CD4-positive, CD25-positive, alpha-beta regulatory T cell (primary cell): Measurements from ENCODE around the gene AUTS2. TPM values are rescaled to one million over a fixed set of nuclear protein-coding genes. Genes with fewer than 3 reads are reported as not detected.
A peak's percentile ranks its signal among the peaks of the same experiment; 100 is the strongest.

Source experiments
- ATAC-seq, 2 donors: fragments of 150-1000 bp; cut with Tn5 transposase; one replicate each; pipeline ENCODE4 v1.10.0; 2021; ENCODE audit warnings: low read depth in 2 of 2, moderate number of reproducible peaks in 2 of 2, moderate library complexity in 1 of 2
- DNase-seq, 3 donors: peaks; one replicate each; pipeline versions ENCODE4 v3.0.0 to v3.0.0-alpha.2; 2012 to 2022; ENCODE audit warnings: mixed read lengths in 1 of 3
- H3K27ac ChIP-seq: one replicate; pipeline ENCODE4 v1.7.0; 2013; ENCODE audit warnings: mild to moderate bottlenecking, low read length; ENCODE audit not compliant: insufficient read depth, poor library complexity, severe bottlenecking
- H3K27me3 ChIP-seq: one replicate; pipeline ENCODE4 v1.7.0; 2013; ENCODE audit warnings: low read length; ENCODE audit not compliant: control insufficient read depth, insufficient read depth
- H3K36me3 ChIP-seq: one replicate; pipeline ENCODE4 v1.7.0; 2013; ENCODE audit warnings: mild to moderate bottlenecking, low read length, moderate library complexity; ENCODE audit not compliant: control insufficient read depth, insufficient read depth
- H3K4me1 ChIP-seq: 2 replicates; pipeline ENCODE4 v1.7.0; 2013; ENCODE audit warnings: mild to moderate bottlenecking, low read length; ENCODE audit not compliant: insufficient read depth, control insufficient read depth, poor library complexity, severe bottlenecking
- H3K4me3 ChIP-seq: one replicate; pipeline ENCODE4 v1.7.0; 2013; ENCODE audit warnings: low read depth, mild to moderate bottlenecking, low read length, moderate library complexity
- H3K9me3 ChIP-seq, 2 experiments: 1 replicate in 1 of 2; 2 replicates in 1 of 2; pipeline ENCODE4 v1.7.0; 2013; ENCODE audit warnings: low read length in 2 of 2, mild to moderate bottlenecking in 1 of 2, moderate library complexity in 1 of 2; ENCODE audit not compliant: control insufficient read depth in 2 of 2
- H3K27ac Mint-ChIP-seq, 3 donors: one replicate each; pipeline ENCODE4 v1.8.0; 2020 to 2022; ENCODE audit warnings: mild to moderate bottlenecking in 3 of 3, mixed read lengths in 3 of 3, moderate library complexity in 2 of 3
- H3K27me3 Mint-ChIP-seq: one replicate; pipeline ENCODE4 v1.8.0; 2022; ENCODE audit warnings: mild to moderate bottlenecking, mixed read lengths
- H3K36me3 Mint-ChIP-seq: one replicate; pipeline ENCODE4 v1.8.0; 2020; ENCODE audit warnings: mixed read lengths
- H3K4me1 Mint-ChIP-seq, 4 donors: one replicate each; pipeline ENCODE4 v1.8.0; 2020 to 2022; ENCODE audit warnings: mixed read lengths in 4 of 4, mild to moderate bottlenecking in 1 of 4
- H3K4me3 Mint-ChIP-seq, 4 donors: one replicate each; pipeline ENCODE4 v1.8.0; 2020 to 2022; ENCODE audit warnings: mild to moderate bottlenecking in 4 of 4, mixed read lengths in 4 of 4, moderate library complexity in 3 of 4
- H3K9me3 Mint-ChIP-seq, 7 donors: one replicate each; pipeline ENCODE4 v1.8.0; 2020 to 2022; ENCODE audit warnings: mixed read lengths in 7 of 7, mild to moderate bottlenecking in 3 of 7, moderate library complexity in 2 of 7
- polyA plus RNA-seq, 4 donors: library from polyadenylated mRNA; unstranded; fragments of 300-500 nt; fragmentation: Illumina TruSeq; gene quantifications; one replicate each; pipeline ENCODE4 v1.2.3, GENCODE V29; 2021
- total RNA-seq: library from RNA; stranded (reverse); gene quantifications from one replicate; pipeline ENCODE4 v1.2.3, GENCODE V29; 2022

AUTS2 gene
- total and polyA plus RNA-seq, 5 donors from 2014 or later = 0.47 to 32.4 (median 0.74) TPM

DNA sequence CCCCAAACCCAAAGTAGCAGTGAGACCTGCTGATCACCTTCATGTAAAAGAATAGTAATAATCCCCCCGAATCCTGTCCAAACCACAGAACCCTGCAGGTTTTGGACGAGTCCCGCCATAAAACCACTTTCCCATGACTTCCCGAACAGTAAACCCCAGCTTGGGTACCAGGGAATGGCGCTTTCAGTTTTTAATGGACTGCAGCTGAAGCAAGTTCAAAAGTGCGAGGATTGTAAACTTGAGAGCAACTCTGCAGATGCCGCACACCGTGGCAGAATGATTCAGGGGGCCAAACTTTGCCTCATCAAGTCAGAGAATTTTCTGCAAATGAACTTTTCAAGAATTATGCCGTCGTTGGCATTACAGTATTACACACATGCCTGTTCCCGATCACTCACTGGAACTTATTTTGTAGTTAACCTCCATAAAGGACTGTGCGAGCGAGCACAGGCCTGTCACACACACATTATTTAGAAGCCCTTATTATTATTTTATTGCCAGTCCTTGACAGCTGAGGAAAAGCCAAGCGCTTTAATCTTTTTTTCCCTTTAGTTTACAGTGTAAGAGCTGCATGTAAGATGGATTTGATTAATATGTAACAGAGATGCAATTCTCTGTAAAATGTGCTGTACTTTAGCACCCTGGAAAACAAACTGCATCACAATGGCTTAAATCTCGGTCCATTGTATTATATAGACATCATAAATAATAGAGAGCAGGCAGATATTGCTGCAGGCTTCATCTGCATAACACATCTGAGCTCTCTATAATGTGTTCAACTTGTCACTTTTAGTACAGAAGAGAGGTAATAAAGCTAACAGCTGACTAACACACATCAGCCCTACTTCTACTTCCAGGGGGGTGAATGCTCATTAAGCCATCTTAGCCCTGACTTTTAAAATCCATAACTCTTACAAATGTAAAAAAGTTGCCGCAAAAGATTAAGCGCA, 1040.2 kb downstream of the AUTS2 start:
- H3K27ac ChIP-seq = no peak overlapping the region
- no peak overlapping the region for H3K4me3 ChIP-seq
- no peaks in the 10 kb centered on the region for H3K36me3 ChIP-seq
- H3K9me3 ChIP-seq = no peaks in the 10 kb centered on the region
- H3K36me3 Mint-ChIP-seq = no peaks in the 10 kb centered on the region
- no peaks in the 10 kb centered on the region for H3K4me1 ChIP-seq
- ATAC-seq (no peak), DNase-seq (no peak)
- H3K27me3 Mint-ChIP-seq = no peaks in the 10 kb centered on the region
- no peaks in the 10 kb centered on the region for H3K4me1 Mint-ChIP-seq
- H3K9me3 Mint-ChIP-seq = peaks cover 0 to 5% (median 1%) of the 10 kb centered on the region in 7 donors
- H3K27me3 ChIP-seq = no peaks in the 10 kb centered on the region
- no peak overlapping the region for H3K4me3 Mint-ChIP-seq
- H3K27ac Mint-ChIP-seq = no peak overlapping the region

DNA sequence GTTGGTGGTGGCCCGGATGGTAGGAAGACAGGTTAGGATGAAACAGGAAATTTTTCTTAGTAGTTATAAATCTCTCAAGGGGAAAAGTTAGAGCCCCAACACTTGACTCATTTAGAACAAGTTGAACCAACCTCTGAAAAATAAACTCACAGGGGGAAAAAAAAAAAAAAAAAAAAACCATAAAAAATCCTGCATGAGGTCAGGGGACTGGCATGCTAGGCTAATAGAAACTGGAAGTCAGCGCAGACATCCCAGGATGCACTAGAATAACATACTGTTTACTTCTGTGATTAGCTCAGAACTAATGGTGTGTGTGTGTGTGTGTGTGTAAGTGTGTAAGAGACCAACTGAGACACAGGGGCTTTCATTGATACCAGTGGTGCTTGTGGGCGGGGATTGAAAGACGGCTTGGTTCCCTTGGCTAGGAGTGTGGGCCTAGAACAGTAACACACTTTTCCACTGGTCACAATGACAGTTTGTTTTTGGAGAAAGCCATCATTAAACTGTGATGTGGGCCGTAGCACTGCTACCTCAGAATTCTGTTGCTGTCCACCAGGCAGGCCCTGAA, 1042.1 kb downstream of the AUTS2 start:
- H3K4me1 Mint-ChIP-seq = no peaks in the 10 kb centered on the region

DNA sequence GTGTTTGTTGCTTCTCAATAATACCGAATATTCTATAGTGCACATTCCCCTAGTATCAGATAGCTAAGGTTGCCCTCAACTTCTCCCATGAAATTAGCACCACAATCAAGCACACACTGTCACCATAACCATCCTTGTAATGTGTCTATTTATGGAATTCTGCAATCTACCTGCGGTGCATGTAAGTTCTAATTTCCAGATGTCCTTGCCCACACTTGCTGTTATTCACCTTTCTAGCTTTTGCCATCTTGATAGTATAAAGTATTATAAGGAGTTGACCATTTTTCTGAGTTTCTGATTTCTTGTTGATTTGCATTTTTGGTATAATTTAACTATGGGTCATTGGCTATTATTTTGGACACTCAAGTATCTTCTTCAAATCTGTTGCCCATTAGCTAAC, 1043.6 kb downstream of the AUTS2 start:
- Mint-ChIP-seq H3K27ac (no peak overlapping the region), H3K4me1 (peaks cover 0 to 2% (median 0%) of the 10 kb centered on the region in 4 donors)

More for the DNA sequence above, 1042.1 kb downstream of the AUTS2 start:
- DNase-seq (no peak), ATAC-seq (no peak)
- Mint-ChIP-seq H3K27me3 (no peaks in the 10 kb centered on the region), H3K4me3 (peak overlapping the region in 1 of 4 donors; percentile 58), H3K9me3 (peaks cover 0 to 5% (median 0%) of the 10 kb centered on the region in 7 donors), H3K27ac (no peak overlapping the region), H3K36me3 (no peaks in the 10 kb centered on the region)
- Histone ChIP-seq H3K27ac (no peak overlapping the region), H3K36me3 (no peaks in the 10 kb centered on the region), H3K9me3 (no peaks in the 10 kb centered on the region), H3K27me3 (no peaks in the 10 kb centered on the region), H3K4me1 (no peaks in the 10 kb centered on the region), H3K4me3 (no peak overlapping the region)

DNA sequence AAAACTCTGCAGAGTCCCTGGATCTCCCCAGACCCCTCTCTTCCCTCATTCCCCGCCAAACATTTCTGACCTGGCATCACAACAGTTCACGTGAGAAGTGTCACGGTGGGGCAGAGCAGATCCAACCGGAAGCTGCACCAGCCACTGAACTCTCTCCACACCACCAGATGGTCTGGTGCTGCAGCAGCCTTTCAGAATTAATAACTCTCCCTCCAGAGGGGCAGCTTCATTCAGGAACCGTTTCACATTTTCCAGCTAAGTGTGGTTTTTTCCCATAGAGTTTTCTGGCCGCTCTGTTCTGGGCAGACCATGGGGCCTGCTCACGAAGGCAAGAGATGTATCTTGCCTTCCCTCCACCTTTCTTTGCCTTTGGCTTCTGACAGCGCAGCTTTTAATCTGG, 1047.0 kb downstream of the AUTS2 start:
- peaks cover 0 to 5% (median 3%) of the 10 kb centered on the region in 7 donors for H3K9me3 Mint-ChIP-seq
- H3K4me3 Mint-ChIP-seq = no peak overlapping the region
- Histone ChIP-seq H3K27ac (no peak overlapping the region), H3K4me3 (no peak overlapping the region), H3K27me3 (no peaks in the 10 kb centered on the region), H3K36me3 (no peaks in the 10 kb centered on the region), H3K4me1 (no peaks in the 10 kb centered on the region), H3K9me3 (no peaks in the 10 kb centered on the region)
- DNase-seq (no peak), ATAC-seq (no peak)
- H3K36me3 Mint-ChIP-seq = no peaks in the 10 kb centered on the region
- no peak overlapping the region for H3K27ac Mint-ChIP-seq
- H3K27me3 Mint-ChIP-seq = no peaks in the 10 kb centered on the region
- peaks cover 0 to 10% (median 4%) of the 10 kb centered on the region in 4 donors for H3K4me1 Mint-ChIP-seq

More for the DNA sequence above, 1043.6 kb downstream of the AUTS2 start:
- Mint-ChIP-seq H3K27me3 (no peaks in the 10 kb centered on the region), H3K36me3 (no peaks in the 10 kb centered on the region), H3K9me3 (peaks cover 0 to 5% (median 0%) of the 10 kb centered on the region in 7 donors), H3K4me3 (no peak overlapping the region)
- Histone ChIP-seq H3K9me3 (no peaks in the 10 kb centered on the region), H3K36me3 (no peaks in the 10 kb centered on the region), H3K27me3 (no peaks in the 10 kb centered on the region), H3K4me3 (no peak overlapping the region), H3K27ac (no peak overlapping the region), H3K4me1 (no peaks in the 10 kb centered on the region)
- no peak for DNase-seq
- ATAC-seq = no peak

DNA sequence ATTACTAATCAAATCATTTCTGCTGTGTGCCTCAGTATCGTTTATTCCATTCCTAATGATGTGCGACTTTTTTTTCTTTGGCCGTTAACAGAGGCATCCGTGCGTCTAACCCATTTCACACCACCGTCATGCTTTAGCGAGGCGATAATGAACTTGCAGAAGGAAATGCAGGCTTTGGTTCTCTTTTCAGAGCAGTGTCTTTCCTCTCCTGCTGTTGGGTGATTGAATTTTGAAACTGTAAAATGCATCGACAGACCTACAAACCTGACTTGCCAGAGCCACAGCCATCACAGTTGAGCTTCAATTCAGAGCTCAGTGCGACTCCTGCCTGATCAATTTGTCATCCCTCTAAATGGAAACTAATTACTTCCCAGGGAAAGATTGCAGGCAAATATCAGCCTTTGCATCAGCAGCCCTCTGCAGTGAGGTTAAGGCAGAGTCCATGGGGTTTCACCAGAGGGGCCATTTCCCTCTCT, 1047.6 kb downstream of the AUTS2 start:
- Mint-ChIP-seq H3K36me3 (no peaks in the 10 kb centered on the region), H3K4me3 (no peak overlapping the region), H3K4me1 (peaks cover 0 to 10% (median 4%) of the 10 kb centered on the region in 4 donors), H3K27me3 (no peaks in the 10 kb centered on the region), H3K27ac (no peak overlapping the region), H3K9me3 (peaks cover 0 to 5% (median 3%) of the 10 kb centered on the region in 7 donors)
- Histone ChIP-seq H3K4me3 (no peak overlapping the region), H3K36me3 (no peaks in the 10 kb centered on the region), H3K27me3 (no peaks in the 10 kb centered on the region), H3K9me3 (no peaks in the 10 kb centered on the region), H3K27ac (no peak overlapping the region), H3K4me1 (no peaks in the 10 kb centered on the region)
- DNase-seq = no peak
- no peak for ATAC-seq

DNA sequence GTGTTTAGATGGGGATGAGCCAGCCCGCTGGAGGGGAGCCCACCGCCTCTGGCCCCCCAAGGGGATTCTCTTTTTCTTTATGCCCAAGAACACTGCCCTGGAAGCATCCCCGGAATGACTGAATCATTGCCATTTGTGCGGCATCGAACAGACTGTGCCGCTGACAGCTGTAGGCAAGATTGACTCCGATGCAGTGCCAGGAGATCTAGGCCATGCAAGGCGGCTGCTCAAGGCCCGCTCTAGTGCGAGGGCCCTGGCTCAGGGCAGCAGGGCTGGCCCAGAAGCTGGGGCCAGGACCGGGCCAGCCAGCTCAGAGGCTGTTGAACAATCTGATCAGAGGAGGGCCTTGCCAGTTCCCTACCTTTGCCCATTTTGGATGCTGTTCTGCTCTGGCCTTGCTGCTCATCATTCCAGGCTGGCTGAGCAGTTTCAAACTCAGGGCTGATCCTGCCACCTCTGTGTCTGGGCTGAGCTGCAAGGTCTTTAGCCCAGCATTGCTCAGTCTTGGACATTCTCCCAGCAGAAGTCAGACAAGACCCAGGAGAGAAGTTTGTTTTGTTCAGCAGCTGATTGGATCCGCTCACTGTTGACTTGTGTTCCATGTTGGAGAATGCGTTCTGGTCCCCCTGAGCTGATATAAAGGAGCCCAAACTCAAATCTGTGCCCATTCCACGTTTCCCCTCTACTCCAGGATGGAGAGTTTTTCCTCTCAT, 1048.4 kb downstream of the AUTS2 start:
- Mint-ChIP-seq H3K27ac (no peak overlapping the region), H3K27me3 (no peaks in the 10 kb centered on the region), H3K36me3 (no peaks in the 10 kb centered on the region), H3K4me1 (peaks cover 0 to 10% (median 4%) of the 10 kb centered on the region in 4 donors), H3K4me3 (no peak overlapping the region), H3K9me3 (peaks cover 0 to 8% (median 3%) of the 10 kb centered on the region in 7 donors)
- no peak overlapping the region for H3K27ac ChIP-seq
- no peaks in the 10 kb centered on the region for H3K9me3 ChIP-seq
- H3K36me3 ChIP-seq = no peaks in the 10 kb centered on the region
- no peaks in the 10 kb centered on the region for H3K27me3 ChIP-seq
- DNase-seq (no peak), ATAC-seq (no peak)
- H3K4me1 ChIP-seq = no peaks in the 10 kb centered on the region
- H3K4me3 ChIP-seq = no peak overlapping the region

DNA sequence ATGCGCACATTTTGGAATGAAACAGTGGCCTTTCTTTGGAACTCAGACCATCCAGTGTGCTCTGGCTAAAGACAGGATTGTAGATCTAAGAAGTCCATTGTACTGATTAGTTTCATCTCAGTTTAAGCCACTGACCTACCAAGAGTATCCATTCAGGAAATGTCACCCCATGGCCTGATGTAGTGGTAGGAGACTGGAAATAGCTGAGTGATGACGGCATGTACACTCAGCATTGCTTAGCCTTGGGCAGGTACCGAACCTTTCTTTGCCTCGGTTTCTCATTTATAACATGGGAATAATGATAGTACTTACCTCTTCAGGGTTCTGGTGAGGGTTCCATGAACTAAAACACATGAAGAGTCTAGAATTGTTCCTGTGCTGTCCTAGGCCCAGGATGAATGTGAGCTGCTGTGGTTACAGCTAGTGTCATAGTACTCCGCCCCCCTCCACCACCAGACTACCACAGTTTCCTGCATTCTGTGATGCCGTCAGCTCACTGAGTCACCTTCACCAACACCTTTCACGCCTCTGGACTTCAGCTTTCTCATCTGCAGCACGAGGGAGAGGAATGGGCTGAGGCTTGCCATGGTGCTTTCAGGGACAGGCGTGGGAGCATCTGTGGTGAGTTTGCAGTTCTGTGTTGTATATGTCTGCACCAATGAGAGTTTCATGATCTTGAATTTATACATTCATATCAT, 1049.7 kb downstream of the AUTS2 start:
- peak overlapping the region in 2 of 3 donors; percentile 50 to 55 for H3K27ac Mint-ChIP-seq
- no peaks in the 10 kb centered on the region for H3K27me3 Mint-ChIP-seq
- no peak overlapping the region for H3K4me3 ChIP-seq
- no peaks in the 10 kb centered on the region for H3K36me3 Mint-ChIP-seq
- peak; percentile 13 to 56 (median 54) for DNase-seq
- H3K4me3 Mint-ChIP-seq = peak overlapping the region in 3 of 4 donors; percentile 31 to 70 (median 36)
- H3K27me3 ChIP-seq = no peaks in the 10 kb centered on the region
- H3K27ac ChIP-seq = no peak overlapping the region
- no peaks in the 10 kb centered on the region for H3K36me3 ChIP-seq
- peaks cover 0 to 8% (median 3%) of the 10 kb centered on the region in 7 donors for H3K9me3 Mint-ChIP-seq
- H3K4me1 ChIP-seq = no peaks in the 10 kb centered on the region
- peaks cover 0 to 10% (median 4%) of the 10 kb centered on the region in 4 donors for H3K4me1 Mint-ChIP-seq
- H3K9me3 ChIP-seq = no peaks in the 10 kb centered on the region
- ATAC-seq = peak; percentile 72 to 80
